GM21515 (cell line): Measurements from ENCODE around the gene RPEL1.
"Not testable (repeated sequence)": the region's sequence is repeated elsewhere in the genome, so short reads cannot be mapped to it uniquely, and the experiment has no call there.

ENCODE experiments used
- ATAC-seq: cut with Tn5 transposase; IDR thresholded peaks from one replicate; pipeline ENCODE4 v1.9.1; 2021; ENCODE audit not compliant: unreplicated experiment

Gene RPEL1

GRCh38 chr10:103232772-103233488 lies 12.8 kb upstream of the RPEL1 start:
- ATAC-seq, result no peak

GRCh38 chr10:103235775-103236174 lies 9.9 kb upstream of the RPEL1 start:
- ATAC-seq, result no peak

GRCh38 chr10:103238506-103239252 lies 7.0 kb upstream of the RPEL1 start:
- ATAC-seq, result no peak

- ATAC-seq, result no peak
These were observed 4.2 kb upstream of the RPEL1 start for GRCh38 chr10:103241262-103242011.

GRCh38 chr10:103244666-103245271 lies 918 bp upstream of the RPEL1 start:
- no peak for ATAC-seq

- ATAC-seq, result no peak
These were observed 637 bp downstream of the RPEL1 start for GRCh38 chr10:103246324-103246723.

GRCh38 chr10:103254113-103254512 lies 8.4 kb downstream of the RPEL1 start:
- no peak for ATAC-seq

GRCh38 chr10:103254538-103255325 lies 9.0 kb downstream of the RPEL1 start:
- ATAC-seq, result no peak

GRCh38 chr10:103256613-103257012 lies 10.9 kb downstream of the RPEL1 start:
- ATAC-seq, result no peak

GRCh38 chr10:103257812-103258211 lies 12.1 kb downstream of the RPEL1 start:
- no peak for ATAC-seq

GRCh38 chr10:103258928-103259327 lies 13.2 kb downstream of the RPEL1 start:
- ATAC-seq, result not testable (repeated sequence)

- no peak for ATAC-seq
These were observed 14.3 kb downstream of the RPEL1 start for GRCh38 chr10:103259989-103260388.

- ATAC-seq, result no peak
These were observed 16.5 kb downstream of the RPEL1 start for GRCh38 chr10:103262229-103262628.

GRCh38 chr10:103265717-103266329 lies 20.1 kb downstream of the RPEL1 start:
- ATAC-seq, result no peak

- ATAC-seq, result no peak
These were observed 27.4 kb downstream of the RPEL1 start for GRCh38 chr10:103273041-103273441.

GRCh38 chr10:103276251-103276895 lies 30.7 kb downstream of the RPEL1 start:
- no peak for ATAC-seq

GRCh38 chr10:103276896-103277712 lies 31.4 kb downstream of the RPEL1 start, which contains the start of gene INA:
Gene INA (plus strand): TSS chr10:103277138. CDS start chr10:103277212, 74 bp downstream.
- no peak for ATAC-seq

GRCh38 chr10:103277713-103278536 lies 32.2 kb downstream of the RPEL1 start:
- no peak for ATAC-seq
